Pancreas (tissue), 10 donors: ENCODE results near the gene TENM3. TPM values are rescaled to one million over a fixed set of nuclear protein-coding genes. Genes with fewer than 3 reads are reported as not detected.
A peak's percentile ranks its signal among the peaks of the same experiment; 100 is the strongest.

Source experiments
- ATAC-seq, 4 donors: fragments of 200-7000 bp; cut with Tn5 transposase; one replicate each; pipeline versions ENCODE4 v1.8.0 to v1.9.1; 2020; ENCODE audit warnings: mild to moderate bottlenecking in 4 of 4, moderate library complexity in 4 of 4
- DNase-seq, 6 donors: peaks; one replicate each; pipeline ENCODE4 v3.0.0-alpha.2; 2020
- FAIRE-seq: peaks from 2 replicates; lab custom pipeline; 2012; peaks lifted over from hg19 to GRCh38; lab: Jason Lieb, UNC
- H3K27ac ChIP-seq, 4 donors: fragments of 200-600 bp; sonication (generic); 1 replicate in 3 of 4; 2 replicates in 1 of 4; pipeline versions ENCODE4 v1.5.0 to v1.8.0; 2020
- H3K27me3 ChIP-seq, 4 donors: fragments of 200-600 bp; one replicate each; pipeline ENCODE4 v1.8.0; 2021
- H3K36me3 ChIP-seq, 3 donors: fragments of 200-600 bp; sonication (generic) in 1 of 3; one replicate each; pipeline versions ENCODE4 v1.5.0 to v1.8.0; 2020 to 2021
- H3K4me1 ChIP-seq, 3 donors: fragments of 200-600 bp; one replicate each; pipeline ENCODE4 v1.8.0; 2021
- H3K4me3 ChIP-seq, 4 donors: fragments of 200-600 bp; sonication (generic) in 2 of 4; one replicate each; pipeline versions ENCODE4 v1.5.0 to v1.8.0; 2020 to 2021
- H3K9me3 ChIP-seq, 4 donors: fragments of 200-600 bp; one replicate each; pipeline ENCODE4 v1.8.0; 2021
- WGBS, 2 donors: extraction: QIAGEN DNeasy Blood & Tissue Kit; methylation state at CpG; one replicate each; pipeline ENCODE4 v1.1.7; 2013; 5-methylcytosine and 5-hydroxymethylcytosine counted together
- intact Hi-C, 3 donors: fragments of 100-400 bp; cut with DNase I; formaldehyde crosslinking; loops; one replicate each; pipeline versions ENCODE4 v1.11.1 to v1.14.2; 2022
- polyA plus RNA-seq, 2 donors: library from polyadenylated mRNA; stranded (reverse); fragments of 200-250 nt; gene quantifications; one replicate each; pipeline ENCODE4 v1.2.3, GENCODE V29; 2013
- total RNA-seq, 6 donors: library from RNA; stranded (reverse); fragmentation: NEBNext Ultra II Directional in 4 of 6; extraction: Animal tissue kit (Norgen Biotek cat#: 25700) in 4 of 6; gene quantifications; one replicate each; pipeline versions ENCODE4 v1.2.1 to v1.2.4, GENCODE V29; 2021 to 2023
- TF ChIP-seq, protein P1 (sequence below), 4 donors: fragments of 200-600 bp; sonication (generic) in 3 of 4; IDR thresholded peaks; one replicate each; pipeline versions ENCODE4 v1.5.0 to v1.8.0; 2021; ENCODE audit warnings: antibody characterized with exemption in 4 of 4
- donor health status: healthy with polysubstance abuse.
- donor health status: DM: no; HTN: no; CAD: no; lungs with moderate emphysema.
- donor health status: DM: no; HTN: no; CAD: no.
- donor health status: control.
- donor health status: control.
- donor health status: Bipolar disorder and iron deficiency.
- donor health status: DM: yes; HTN: yes; CAD: no.
- donor health status: DM: no; HTN: no; CAD: no.
- donor health status: DM: no; HTN: no; CAD: no.
- donor health status: DM: yes; HTN: yes; CAD: no.

The TENM3 gene
- total and polyA plus RNA-seq, 8 donors: 0.99 to 6.1 (median 4.4) TPM

DNA sequence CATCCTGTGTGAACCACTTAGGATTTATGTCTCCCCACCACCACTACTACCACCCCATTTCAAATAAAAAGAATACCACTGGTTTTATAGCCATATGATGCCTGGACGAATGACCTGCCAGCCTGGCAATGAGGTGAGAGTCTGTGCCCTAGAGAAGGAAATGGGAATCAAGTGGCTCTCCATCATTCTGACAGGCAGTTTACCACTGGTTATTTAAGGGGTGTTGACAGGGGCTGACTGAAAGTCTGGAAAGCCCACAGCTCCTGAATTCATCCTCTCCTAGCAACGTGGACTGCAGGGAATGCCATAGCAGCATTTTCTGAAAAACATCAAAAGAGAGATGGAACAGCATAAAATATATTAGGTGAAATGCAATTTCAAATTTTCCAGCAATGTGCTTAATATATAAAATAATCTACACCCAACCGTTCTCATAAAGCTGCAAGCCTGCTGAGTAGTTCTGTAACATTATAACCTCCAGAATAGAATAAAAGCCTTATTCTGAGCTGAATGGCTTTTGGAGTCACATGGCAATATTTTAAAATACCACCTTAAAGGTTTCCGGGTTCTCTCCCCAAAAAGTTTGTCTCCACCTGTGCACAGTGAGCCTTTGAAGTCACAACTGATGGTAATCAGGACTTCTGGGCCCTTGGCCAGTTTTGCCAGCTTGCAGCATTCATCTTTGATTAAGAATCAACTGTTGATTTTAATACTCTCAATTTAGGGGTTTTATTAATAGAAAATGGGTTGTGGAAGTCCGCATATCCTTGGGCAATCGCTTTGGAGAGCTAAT, 552.4 kb downstream of the TENM3 start:
- DNase-seq: no peak
- TF ChIP-seq, protein P1, sequence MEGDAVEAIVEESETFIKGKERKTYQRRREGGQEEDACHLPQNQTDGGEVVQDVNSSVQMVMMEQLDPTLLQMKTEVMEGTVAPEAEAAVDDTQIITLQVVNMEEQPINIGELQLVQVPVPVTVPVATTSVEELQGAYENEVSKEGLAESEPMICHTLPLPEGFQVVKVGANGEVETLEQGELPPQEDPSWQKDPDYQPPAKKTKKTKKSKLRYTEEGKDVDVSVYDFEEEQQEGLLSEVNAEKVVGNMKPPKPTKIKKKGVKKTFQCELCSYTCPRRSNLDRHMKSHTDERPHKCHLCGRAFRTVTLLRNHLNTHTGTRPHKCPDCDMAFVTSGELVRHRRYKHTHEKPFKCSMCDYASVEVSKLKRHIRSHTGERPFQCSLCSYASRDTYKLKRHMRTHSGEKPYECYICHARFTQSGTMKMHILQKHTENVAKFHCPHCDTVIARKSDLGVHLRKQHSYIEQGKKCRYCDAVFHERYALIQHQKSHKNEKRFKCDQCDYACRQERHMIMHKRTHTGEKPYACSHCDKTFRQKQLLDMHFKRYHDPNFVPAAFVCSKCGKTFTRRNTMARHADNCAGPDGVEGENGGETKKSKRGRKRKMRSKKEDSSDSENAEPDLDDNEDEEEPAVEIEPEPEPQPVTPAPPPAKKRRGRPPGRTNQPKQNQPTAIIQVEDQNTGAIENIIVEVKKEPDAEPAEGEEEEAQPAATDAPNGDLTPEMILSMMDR (IDR thresholded peaks at IDR 0.05): no peak
- no peaks in the 10 kb centered on the region for H3K36me3 ChIP-seq
- intact Hi-C loops: no loop called here
- 45 to 47% methylated on average over 6 of the region's 6 CpGs for WGBS, 2 donors
- H3K27me3 ChIP-seq: no peaks in the 10 kb centered on the region
- FAIRE-seq: no peak
- ATAC-seq: peak in 1 of 4 donors; percentile 32
- no peak overlapping the region for H3K27ac ChIP-seq
- H3K9me3 ChIP-seq: no peaks in the 10 kb centered on the region
- no peak overlapping the region for H3K4me3 ChIP-seq
- H3K4me1 ChIP-seq: no peaks in the 10 kb centered on the region

DNA sequence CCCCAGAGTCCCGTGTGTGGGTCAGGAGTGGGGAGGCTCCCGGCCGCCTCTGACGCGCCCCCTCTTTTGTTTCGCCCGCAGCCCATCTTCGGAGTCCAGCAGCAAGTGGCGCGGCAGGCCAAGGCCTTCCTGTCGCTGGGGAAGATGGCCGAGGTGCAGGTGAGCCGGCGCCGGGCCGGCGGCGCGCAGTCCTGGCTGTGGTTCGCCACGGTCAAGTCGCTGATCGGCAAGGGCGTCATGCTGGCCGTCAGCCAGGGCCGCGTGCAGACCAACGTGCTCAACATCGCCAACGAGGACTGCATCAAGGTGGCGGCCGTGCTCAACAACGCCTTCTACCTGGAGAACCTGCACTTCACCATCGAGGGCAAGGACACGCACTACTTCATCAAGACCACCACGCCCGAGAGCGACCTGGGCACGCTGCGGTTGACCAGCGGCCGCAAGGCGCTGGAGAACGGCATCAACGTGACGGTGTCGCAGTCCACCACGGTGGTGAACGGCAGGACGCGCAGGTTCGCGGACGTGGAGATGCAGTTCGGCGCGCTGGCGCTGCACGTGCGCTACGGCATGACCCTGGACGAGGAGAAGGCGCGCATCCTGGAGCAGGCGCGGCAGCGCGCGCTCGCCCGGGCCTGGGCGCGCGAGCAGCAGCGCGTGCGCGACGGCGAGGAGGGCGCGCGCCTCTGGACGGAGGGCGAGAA, 556.5 kb downstream of the TENM3 start:
- H3K4me1 ChIP-seq: no peaks in the 10 kb centered on the region
- TF ChIP-seq, protein P1 (IDR thresholded peaks at IDR 0.05): no peak
- no peaks in the 10 kb centered on the region for H3K36me3 ChIP-seq
- H3K4me3 ChIP-seq: no peak overlapping the region
- H3K27ac ChIP-seq: no peak overlapping the region
- ATAC-seq: no peak
- 95 to 96% methylated on average over 85 of the region's 85 CpGs for WGBS, 2 donors
- no peaks in the 10 kb centered on the region for H3K27me3 ChIP-seq
- no peaks in the 10 kb centered on the region for H3K9me3 ChIP-seq
- intact Hi-C loops: loop anchor here in 1 of 3 donors (10.0 kb wide), 1 partner anchor 125 kb away; no protein-coding TSS in a partner anchor
- no peak for DNase-seq
- FAIRE-seq: no peak

DNA sequence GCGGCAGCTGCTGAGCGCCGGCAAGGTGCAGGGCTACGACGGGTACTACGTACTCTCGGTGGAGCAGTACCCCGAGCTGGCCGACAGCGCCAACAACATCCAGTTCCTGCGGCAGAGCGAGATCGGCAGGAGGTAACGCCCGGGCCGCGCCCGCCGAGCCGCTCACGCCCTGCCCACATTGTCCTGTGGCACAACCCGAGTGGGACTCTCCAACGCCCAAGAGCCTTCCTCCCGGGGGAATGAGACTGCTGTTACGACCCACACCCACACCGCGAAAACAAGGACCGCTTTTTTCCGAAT, 557.0 kb downstream of the TENM3 start:
- FAIRE-seq (no peak), DNase-seq (no peak), ATAC-seq (no peak)
- H3K36me3 ChIP-seq: no peaks in the 10 kb centered on the region
- no peak overlapping the region for H3K4me3 ChIP-seq
- H3K4me1 ChIP-seq: no peaks in the 10 kb centered on the region
- TF ChIP-seq, protein P1 (IDR thresholded peaks at IDR 0.05): no peak
- no peaks in the 10 kb centered on the region for H3K27me3 ChIP-seq
- 93 to 95% methylated on average over 29 of the region's 29 CpGs for WGBS, 2 donors
- no peak overlapping the region for H3K27ac ChIP-seq
- intact Hi-C loops: loop anchor here in 1 of 3 donors (10.0 kb wide), 1 partner anchor 125 kb away; no protein-coding TSS in a partner anchor
- no peaks in the 10 kb centered on the region for H3K9me3 ChIP-seq

DNA sequence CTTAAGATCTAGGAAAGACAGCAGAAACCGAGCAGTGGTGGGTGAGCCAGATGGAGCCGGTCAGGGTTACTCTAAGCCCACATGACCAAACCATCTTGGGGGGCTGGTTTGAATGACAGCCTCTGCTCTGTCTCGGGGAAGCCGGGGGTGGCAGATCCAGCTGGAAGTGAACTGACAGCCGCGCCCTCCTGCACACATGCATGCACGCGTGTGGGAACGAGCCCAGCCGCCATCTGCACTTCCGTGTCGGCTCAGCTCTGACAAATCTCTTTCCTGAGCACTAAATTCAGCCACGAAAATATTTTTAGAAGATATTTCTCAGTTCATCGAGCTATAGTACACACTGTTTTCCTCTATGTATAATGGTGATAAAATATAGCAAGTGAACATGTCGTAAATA, 558.4 kb downstream of the TENM3 start:
- Histone ChIP-seq H3K36me3 (no peaks in the 10 kb centered on the region), H3K27me3 (no peaks in the 10 kb centered on the region), H3K9me3 (no peaks in the 10 kb centered on the region), H3K4me3 (no peak overlapping the region), H3K27ac (no peak overlapping the region), H3K4me1 (no peaks in the 10 kb centered on the region)
- FAIRE-seq: no peak
- no peak for ATAC-seq
- no peak for DNase-seq
- WGBS, 2 donors: 82 to 88% methylated on average over 15 of the region's 15 CpGs
- TF ChIP-seq, protein P1 (IDR thresholded peaks at IDR 0.05): no peak
- intact Hi-C loops: loop anchor here in 1 of 3 donors (10.0 kb wide), 1 partner anchor 123 kb away; no protein-coding TSS in a partner anchor
